Esophagus mucosa (tissue), 1 donor: Measurements from ENCODE around the gene PRRX1. TPM values are rescaled to one million over a fixed set of nuclear protein-coding genes. Genes with fewer than 3 reads are reported as not detected.

Source experiments
- ATAC-seq: fragments of 200-7000 bp; cut with Tn5 transposase; one replicate; pipeline ENCODE4 v1.9.1; 2020
- total RNA-seq: library from RNA; stranded (reverse); gene quantifications from one replicate; pipeline ENCODE4 v1.2.4, GENCODE V29; 2023
- donor health status: DM: yes; HTN: yes; CAD: no.

PRRX1 gene
- total RNA-seq, 1 donor from 2014 or later: 2.9 TPM

DNA sequence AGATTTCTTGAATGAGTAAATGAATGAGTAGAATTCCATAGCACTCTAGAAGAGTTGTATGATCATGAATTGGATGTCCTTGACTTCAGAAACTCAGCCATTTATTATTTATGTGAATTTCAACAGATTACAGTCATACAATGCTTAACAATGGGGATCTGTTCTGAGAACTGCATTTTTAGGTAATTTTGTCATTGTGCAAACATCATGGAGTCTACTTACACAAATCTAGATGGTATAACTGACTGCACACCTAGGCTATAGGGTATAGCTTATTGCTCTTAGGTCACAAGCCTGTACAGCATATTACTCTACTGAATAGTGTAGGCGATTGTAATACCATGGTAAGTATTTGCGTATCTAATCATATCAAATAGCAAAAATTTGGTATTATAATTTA lies 59.6 kb downstream of the PRRX1 start:
- ATAC-seq: no peak

DNA sequence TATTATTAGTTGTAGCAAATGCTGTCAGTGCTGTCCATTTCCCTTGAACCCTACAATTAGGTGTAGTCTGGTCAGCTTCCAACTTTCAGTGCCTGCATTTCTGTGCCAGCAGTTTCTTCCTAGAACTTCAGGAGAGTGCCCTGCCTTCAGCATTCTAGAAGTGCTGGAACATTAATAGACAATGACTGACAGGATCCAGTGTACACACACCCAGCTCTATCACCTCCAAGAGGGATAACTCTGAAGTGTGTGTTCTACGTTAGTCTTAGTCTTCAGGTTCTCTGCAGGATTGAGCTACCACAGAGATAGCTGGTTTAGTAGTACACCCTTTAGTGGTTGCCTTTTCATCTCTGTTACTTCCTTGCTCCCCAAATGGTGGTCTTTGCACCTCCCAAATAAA lies 61.4 kb downstream of the PRRX1 start:
- ATAC-seq: no peak

DNA sequence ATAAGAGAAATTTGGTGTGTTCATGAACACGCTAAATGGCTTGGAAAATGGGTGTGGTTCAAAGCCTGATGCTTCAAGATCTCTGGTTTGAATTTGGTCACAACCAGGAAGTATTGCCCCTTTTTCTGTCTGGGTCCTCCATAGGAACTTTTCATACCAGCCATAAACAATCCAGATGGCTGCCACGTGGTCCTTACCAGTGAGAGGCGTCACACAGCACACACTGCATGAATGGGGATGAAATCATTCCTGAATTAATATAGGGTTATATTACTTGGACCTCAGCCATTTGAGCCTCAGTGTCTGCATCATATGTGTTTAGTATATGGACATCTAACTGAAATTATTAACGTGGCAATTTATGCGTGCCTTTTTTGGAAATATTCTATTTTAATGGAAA lies 64.0 kb downstream of the PRRX1 start:
- no peak for ATAC-seq

DNA sequence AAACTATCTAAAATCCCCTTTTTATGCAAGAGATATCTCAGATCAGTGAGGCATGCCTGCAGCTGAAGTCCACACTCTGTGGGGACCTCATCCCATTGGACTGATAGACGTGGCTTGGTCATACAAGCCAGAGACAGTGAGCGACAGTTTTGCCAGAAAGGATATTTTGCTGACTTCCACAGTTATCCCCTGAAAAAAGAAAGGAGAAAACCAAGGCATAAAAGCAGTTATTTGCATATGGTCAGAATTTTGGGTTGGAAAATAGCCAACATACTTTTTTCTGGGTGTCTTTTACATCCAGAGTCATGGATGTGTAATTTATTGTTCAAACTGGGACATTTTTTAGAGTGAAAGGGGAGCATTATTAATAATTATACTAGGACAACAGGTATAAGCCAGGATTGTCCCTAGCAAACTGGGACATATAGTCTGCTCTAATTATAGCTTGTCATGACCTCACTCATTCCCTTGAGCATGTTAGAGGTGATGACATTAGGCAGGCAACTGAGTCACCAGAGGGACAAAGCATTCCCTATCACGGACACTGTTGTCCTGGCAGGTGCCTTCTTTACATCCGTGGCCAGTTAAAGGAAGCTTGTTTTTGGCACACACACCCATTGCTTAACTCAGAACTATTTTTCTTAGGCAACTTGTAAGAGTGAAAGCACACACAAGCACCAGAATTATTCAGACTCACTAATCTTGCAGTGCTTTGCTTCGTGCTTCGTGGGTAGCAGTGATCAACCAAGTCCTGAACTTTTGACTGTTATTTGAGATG lies 65.5 kb downstream of the PRRX1 start:
- ATAC-seq: peak; percentile 76

DNA sequence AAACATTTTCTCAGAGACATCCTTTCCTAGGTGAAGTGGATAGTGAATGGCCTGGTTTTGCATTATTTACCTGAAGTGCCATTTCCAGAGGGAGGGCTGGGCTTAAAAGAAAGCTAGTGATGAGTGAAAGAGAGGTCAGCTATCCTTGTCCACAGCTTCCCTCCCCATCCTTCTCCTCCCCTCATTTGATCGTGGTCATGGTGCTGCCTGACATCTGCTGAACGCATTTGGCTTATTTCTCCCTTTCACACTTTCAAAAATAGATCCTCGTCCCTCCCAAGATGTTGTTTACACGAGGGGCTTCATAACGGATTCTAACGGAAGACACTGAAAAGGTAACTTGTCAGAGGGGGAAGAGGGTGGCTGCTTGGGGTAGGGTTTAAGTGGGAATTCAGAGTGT lies 66.1 kb downstream of the PRRX1 start:
- ATAC-seq: no peak

DNA sequence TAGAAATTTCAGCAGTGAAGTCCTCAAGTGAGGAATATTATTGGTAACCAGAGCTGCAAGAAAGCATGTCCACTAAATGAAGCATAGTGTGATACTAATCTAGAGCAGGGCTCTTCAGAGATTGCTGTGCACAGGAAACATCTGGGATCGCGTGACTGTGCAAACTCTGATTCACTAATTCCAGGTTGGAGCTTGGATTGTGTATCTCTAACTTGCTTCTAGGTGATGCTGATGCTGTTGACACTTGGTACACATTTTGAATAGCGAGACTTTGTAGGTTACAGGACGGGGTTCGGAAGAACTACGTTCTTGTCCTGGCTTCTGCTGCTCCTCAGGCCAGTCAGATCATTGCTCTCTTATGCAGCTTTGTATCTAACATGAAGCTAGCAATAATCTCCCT lies 66.5 kb downstream of the PRRX1 start:
- ATAC-seq: no peak

DNA sequence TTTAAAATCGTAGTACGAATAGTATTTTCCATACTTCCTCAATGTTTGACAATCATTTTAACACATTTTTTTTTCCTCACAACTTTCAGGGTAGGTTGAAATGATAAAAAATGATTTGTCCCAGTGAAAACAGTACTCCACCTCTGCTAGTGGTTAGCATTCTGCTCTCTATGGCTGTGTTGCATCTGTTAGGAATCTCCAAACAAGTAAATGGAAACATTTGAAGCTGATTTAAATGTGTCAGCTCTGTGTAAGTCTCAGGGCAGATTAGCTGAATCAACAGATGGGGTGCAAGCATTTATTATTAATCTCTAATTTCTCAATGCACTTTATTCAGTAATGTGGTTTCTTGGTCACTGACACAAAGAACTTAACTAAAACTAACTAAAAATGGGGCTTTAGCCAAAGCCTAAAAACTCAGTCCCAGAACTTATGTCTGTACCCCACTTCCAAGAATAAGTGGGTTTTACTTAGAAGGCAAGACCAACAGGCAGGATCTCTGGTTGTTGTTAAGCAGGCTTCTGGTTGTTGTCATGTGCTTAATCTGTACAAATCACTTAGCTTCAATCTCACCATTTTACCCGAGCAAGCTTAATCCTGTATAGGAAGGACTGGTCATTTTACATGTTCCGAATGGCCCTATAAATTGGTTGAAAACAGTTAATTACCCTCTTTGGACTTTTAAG lies 67.8 kb downstream of the PRRX1 start:
- ATAC-seq: no peak

DNA sequence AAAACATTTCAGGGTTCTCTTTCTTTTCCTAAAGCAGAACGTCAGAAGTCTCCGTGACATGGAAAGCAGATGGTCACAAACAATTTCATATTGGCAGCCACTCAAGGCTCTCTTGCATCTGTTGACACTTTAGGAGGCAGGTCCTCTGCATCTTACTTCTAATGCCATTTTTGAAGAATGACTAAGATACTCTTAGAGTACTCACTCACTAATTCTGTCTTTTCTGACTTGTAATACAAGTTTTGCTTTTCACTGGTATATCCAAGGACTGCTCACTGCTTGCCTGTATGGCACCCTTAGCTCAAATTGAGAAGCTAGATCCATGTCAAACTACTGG lies 68.3 kb downstream of the PRRX1 start:
- ATAC-seq: no peak

DNA sequence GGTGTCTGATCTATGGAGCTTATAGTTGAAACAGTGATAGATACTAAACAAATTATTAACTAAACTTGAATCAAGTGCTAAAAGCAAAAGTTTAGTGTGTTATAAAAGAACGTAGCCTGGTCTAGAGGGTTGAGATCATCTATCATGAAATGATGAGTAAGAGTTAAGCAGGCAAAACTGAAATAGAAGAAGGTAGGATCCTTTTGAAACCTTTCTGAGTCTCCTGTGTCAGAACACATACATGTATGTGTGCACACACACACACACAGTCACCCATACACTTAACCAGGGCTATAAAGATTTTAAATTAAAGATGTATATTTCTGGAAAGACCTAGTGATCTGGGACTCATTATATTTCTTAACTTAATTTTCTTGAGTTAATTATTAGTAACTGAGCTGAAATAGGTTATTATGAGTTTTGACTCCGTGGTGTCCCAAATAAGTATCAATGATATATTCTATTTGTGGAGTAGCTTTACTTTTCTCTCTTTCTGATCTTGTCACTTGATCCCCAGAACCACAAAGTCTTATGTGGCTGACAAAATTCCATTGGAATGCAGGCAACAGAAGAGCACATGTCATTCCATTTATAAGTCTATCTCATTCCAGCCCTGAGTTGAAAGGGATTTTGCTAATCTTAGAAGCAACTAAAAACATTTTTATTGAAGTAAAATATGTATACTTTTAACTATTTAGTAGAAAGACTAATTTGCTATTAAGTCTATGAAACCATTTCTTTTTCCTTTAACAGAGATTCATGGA lies 70.7 kb downstream of the PRRX1 start:
- no peak for ATAC-seq

DNA sequence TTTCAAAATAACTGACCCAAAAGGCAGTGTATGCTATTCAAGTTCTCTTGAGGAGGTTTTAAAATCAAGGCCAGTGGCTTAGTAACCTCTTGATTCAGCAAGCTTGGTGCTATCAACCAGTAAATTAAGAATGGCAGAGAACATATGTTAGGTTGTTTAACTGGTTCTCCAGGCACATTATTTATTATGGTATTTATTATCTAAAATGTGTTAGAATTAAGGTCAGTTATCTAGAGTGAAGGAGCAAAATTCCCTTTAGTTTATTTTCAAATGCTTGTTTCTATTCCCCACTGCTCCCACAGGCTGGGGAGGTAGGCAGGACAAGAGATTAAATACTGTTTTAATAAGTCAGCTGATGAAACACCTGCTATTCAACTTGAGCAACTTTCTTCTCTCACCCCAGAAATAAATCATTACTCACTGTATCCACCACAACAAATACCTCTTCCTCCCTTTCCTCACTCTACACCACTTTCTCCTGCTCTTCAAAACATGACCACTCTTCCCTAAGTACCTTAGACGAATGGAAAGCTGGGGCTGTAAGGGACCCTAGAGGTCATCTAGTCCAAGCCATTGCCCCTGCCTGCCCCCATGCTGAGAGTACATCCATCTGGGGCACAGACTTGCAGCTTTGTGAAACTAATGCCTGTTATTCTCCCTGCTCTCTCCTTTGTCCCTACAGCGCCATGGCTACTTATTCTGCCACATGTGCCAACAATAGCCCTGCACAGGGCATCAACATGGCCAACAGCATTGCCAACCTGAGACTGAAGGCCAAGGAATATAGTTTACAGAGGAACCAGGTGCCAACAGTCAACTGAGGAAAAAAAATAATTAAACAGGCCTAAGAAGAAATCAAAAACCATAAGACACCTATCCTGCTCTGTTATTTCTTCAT lies 71.7 kb downstream of the PRRX1 start:
- ATAC-seq: no peak

DNA sequence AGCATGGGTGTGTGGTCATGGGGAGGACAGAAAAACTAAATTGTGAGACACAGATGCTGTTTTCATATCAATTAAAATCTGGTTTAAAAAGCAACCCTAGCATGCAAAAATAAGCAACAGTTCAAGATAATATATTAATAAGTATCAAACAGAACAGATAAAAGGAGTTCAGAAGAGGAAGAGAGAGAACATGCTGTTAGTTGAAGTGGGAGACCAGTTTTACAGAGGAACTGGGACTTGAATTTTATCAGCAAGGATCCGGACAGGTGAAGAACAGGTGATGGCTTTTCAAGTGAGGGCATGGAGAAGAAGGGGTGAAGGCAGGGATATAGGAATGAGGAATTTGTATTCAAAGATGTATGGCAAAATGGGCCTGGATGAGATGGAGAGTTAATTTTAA lies 75.9 kb downstream of the PRRX1 start:
- no peak for ATAC-seq

DNA sequence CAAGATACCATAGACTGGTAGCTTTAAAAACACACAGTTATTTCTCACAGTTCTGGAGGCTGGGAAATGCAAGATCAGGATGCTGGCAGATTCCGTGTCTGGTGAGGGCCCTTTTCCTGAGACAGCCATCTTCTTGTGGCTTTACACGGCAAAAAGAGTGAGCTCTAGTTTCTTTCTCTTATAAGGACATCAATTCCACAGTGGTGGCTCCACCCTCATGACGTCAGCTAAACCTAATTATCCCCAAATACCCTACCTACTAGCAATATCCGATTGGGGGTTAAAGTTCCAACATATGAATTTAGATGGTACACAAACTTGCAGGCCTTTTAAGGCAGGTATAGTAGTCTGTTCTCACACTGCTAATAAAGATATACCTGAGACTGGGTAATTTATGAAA lies 77.7 kb downstream of the PRRX1 start:
- no peak for ATAC-seq

DNA sequence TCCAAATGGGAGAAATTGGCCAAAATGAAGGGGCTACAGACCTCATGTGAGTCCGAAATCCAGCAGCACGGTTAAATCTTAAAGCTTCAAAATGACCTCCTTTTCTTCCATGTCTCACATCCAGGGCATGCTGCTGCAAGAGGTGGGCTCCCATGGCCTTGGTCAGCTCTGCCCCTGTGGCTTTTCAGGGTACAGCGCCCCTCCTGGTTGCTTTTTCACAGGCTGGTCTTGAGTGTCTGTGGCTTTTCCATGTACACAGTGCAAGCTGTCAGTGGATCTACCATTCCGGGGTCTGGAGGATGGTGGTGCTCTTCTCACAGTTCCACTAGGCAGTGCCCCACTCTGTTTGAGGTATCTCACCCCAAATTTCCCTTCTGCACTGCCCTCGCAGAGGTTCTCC lies 78.7 kb downstream of the PRRX1 start:
- no peak for ATAC-seq

DNA sequence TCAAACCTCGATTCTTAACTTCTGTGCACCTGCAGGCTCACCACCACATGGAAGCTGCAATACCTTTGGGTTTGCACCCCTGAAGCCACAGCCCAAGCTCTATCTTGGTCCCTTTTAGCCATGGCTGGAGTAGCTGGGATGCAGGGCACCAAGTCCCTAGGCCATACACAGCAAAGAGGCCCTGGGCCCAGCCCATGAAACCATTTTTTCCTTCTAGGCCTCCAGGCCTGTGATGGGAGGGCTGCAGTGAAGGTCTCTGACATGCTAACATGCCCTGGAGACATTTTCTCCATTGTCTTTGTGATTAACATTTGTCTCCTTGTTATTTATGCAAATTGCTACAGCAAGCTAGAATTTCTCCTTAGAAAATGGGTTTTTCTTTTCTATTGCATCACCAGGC lies 79.2 kb downstream of the PRRX1 start:
- no peak for ATAC-seq

DNA sequence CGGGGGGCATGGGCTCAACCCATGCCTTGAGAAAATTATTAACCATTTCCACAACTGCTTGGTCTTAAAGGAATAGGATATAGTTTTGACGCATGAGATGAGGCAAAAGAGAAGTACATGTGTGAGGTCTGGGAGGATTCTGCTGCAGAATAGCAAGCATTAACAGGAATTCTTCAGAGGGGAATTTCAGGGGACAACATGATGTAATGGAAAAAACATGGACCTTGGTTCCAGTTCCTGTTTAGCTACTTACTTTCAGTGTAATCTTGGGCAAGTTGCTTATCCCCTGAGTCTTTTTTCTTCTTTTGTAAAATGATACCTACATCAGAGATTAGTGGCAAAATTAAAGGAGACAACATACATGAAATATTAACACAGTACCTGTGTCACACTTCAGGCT lies 85.6 kb downstream of the PRRX1 start:
- no peak for ATAC-seq

DNA sequence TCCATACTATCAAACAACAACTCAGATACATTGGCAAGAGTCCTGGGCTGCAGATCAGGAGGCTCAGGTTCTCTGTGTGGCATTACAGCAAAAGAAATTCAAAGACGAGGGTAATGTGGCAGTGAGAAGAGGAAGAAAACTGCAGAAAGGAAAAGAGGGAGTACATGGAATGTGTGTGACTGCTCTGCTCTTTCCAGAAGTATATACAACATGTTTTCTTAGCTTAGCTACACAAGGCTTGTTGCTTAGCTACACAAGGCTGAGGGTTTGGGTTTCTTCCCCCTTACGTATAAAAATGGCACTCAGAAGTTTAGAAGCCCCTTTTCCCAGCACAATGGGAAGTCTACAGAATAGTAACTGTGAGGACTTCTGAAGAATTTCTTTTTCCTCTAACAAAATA lies 86.0 kb downstream of the PRRX1 start:
- no peak for ATAC-seq

DNA sequence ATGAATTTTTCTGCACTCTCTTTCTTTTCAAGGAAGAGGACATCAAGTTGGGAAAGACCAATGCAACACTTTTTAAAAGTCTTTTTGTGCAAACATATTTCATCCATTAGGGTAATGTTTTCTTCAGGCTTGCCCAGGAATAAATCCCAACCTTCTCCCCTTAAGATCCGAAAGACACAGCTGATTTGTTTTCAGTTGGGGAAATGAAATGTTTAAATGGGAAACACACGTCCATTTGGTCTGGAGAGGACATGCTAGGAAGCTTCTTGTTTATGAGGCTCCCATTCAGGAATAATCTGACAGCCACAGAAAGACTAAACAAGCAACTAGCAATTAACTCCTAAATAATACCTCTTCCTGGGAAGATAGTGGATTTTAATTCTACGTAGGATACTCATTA lies 91.9 kb downstream of the PRRX1 start:
- no peak for ATAC-seq

DNA sequence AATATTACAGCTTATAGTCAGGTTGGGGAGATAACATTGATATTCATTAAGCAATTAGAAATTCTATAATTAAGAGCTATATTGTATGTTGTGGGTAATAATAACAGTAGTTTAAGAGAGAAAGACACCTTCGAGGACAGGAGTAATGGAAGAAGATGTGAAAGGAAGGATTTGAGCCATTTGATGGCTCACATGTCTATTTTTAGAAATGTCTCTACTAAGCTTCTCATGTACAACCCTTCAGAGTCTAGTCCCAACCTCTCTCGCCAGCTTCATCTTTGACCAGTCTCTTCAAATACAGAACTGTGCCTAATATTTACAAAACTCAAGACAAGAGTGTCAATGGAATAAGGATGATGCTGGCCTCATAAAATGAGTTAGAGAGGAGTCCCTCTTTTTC lies 95.1 kb downstream of the PRRX1 start:
- ATAC-seq: no peak

DNA sequence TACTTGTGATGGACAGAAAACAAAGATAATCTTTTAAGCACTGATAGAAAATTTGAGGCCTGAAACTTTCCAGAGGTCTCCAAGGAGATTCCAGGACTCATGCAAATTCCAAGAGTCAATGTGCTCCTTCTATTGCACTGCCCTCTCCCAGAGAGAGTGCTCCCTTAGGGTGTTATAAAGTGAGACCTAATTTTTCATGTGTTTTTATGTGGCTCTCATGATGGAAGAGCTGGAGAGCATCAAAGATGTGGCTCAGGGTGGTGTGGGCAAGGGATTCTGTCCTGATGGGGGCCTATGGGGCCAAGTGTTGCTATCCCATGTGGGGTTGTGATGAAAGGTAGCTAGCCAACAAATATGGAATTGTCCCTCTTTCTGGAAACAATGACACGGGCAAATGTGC lies 101.3 kb downstream of the PRRX1 start:
- ATAC-seq: no peak

DNA sequence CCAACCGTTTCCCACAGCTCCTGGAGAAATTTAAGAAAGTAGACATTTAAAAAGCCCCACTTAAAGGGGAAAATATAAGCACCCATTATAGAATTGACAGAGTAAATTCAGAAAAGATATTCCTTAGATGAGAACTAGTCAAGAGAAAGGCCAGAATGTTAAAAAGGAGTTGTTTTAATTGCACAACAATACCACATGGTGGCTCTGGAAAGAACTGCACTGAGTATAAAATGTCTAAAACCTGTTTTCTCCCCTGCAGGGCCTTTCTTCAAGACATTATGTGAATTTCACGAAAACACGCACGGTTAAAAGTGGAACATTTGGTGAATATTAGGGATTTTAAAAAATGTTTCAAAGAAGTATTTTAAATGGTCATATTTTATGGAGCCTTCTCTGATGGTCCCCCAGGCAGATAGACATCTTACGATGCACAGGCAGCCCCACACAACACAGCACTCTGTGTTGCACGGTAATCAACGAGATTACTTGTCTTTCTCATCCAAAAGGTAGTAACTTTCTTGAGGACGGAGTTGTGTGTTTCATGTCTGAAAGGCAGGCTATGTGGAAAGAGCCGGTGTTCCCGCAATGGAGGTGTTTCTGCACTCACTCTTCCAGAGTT lies 101.9 kb downstream of the PRRX1 start:
- no peak for ATAC-seq

DNA sequence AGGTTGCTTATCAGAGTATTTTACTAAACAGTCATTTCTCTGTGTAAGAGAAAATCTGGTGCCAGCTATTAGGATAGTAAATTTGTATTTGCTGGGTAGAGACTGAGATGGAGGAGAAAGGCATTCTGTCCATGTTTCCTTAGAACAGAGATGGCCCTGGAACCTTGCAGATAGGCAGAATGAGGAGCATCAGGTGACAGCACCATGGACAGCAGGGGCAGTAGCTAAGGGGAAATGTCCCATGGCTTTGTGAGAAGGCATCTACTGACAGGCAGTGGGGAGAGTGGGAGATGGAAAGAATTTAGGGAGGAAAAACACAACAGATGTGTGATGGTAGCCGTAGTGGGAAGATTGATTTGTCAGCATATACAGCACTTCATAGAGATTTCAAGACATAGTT lies 105.0 kb downstream of the PRRX1 start:
- no peak for ATAC-seq

DNA sequence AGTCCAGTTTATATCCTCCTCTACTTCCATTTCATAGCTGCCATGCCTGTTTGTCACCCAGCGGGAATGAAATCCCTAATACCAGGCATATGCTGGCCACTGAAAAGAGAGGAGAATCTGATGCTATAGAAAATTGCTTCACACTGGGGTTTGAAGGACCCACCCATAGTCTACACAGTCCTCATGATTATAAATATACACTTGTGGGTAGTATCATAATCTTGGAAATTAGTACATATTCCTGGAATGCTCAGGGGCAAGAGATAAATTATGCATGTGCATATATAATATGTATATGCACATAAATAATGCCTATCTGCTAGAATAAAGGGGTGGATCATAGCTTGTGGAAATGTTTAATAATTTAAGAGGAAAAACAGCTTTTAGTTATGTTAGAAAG lies 105.8 kb downstream of the PRRX1 start:
- no peak for ATAC-seq
